Measurements from ENCODE around the gene POLR2J3. TPM values are rescaled to one million over a fixed set of nuclear protein-coding genes. Genes with fewer than 3 reads are reported as not detected.
A peak's percentile ranks its signal among the peaks of the same experiment; 100 is the strongest.
"Not testable (repeated sequence)": the region's sequence is repeated elsewhere in the genome, so short reads cannot be mapped to it uniquely, and the experiment has no call there.

Gene POLR2J3
- total RNA-seq: 10 to 100 TPM; 32.6 to 63.8 (median 44.3) TPM
- 10 to 100 TPM; 26.9 to 67.3 (median 40.3) TPM for polyA plus RNA-seq
- long read RNA-seq, donor 1, partial matches to known transcripts: 0 of 1 reads
- long read RNA-seq, donor 1, other reads (novel, unspliced or antisense): 0 of 1 reads
- long read RNA-seq, donor 2, full-length matches to known transcripts: 4 of 4 reads
- long read RNA-seq, donor 2, partial matches to known transcripts: 0 of 4 reads
- long read RNA-seq, donor 2, other reads (novel, unspliced or antisense): 0 of 4 reads

GRCh38 chr7:102572261-102573239 lies at the start of gene POLR2J3:
Gene POLR2J3 (minus strand): TSS chr7:102572583. CDS start chr7:102572521, 62 bp downstream.
- WGBS, 5 donors: 0% methylated on average over 38 to 53 of the region's 64 CpGs
- H3K27ac ChIP-seq: peak within 1 kb of the TSS; percentile 63 to 89 (median 81)
- H3K9me3 ChIP-seq: not testable (repeated sequence)

DNA sequence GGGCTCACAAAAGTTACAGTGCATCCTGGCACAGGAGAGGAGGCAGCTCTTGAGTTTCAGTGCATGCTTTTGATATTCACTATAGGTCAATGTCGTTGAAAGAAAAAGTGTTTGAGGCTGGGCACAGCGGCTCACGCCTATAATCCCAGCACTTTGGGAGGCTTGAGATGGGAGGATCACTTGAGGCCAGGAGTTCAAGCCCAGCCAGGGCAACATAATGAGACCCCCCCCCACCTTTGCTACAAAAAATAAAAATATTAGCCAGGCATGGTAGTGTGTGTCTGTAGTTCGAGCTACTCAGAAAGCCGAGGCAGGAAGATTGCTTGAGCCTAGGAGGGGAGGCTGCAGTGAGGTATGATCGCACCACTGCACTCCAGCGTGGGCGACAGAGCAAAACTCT lies 45.7 kb upstream of the POLR2J3 start:
- H3K27me3 ChIP-seq (replicated peaks in 1 of 7); H3K9me3 ChIP-seq; H3K36me3 ChIP-seq; H3K27ac ChIP-seq; DNase-seq; H3K4me1 ChIP-seq; H3K4me3 ChIP-seq; intact Hi-C loops (cut with DNase I; ENCODE audit: low total_unique reads): not testable (repeated sequence)
- 64 to 93% (median 87%) methylated on average over 2 to 3 of the region's 8 CpGs for WGBS, 5 donors

More at GRCh38 chr7:102572261-102573239, at the start of gene POLR2J3:
- intact Hi-C loops (cut with DNase I; ENCODE audit: low total_unique reads); H3K27me3 ChIP-seq (replicated peaks in 1 of 7); H3K4me1 ChIP-seq; H3K36me3 ChIP-seq: not testable (repeated sequence)
- TF ChIP-seq POLR2AphosphoS5 (IDR thresholded peaks at IDR 0.05): peak; percentile 58 to 88 (median 81)
- peak in 9 of 11 experiments; percentile 32 to 88 (median 67) for TF ChIP-seq CTCF (IDR thresholded peaks at IDR 0.05 in 8 of 11, conservative IDR thresholded peaks at IDR 0.05 in 3 of 11)
- peak; percentile 98 for DNase-seq
- peak within 1 kb of the TSS; percentile 56 to 90 (median 75) for H3K4me3 ChIP-seq

GRCh38 chr7:102616507-102617125 lies 44.2 kb upstream of the POLR2J3 start, which contains the start of gene RASA4:
Gene RASA4 (minus strand): TSS chr7:102616756. CDS start chr7:102616689, 67 bp downstream.
- intact Hi-C loops (cut with DNase I; ENCODE audit: low total_unique reads); H3K4me1 ChIP-seq; H3K36me3 ChIP-seq; H3K27ac ChIP-seq; H3K27me3 ChIP-seq (replicated peaks in 1 of 7); H3K9me3 ChIP-seq: not testable (repeated sequence)
- 0 to 1% (median 0%) methylated on average over 16 to 24 of the region's 62 CpGs; no CpG with 5 or more reads in 1 of the 5 donors for WGBS, 5 donors
- peak within 1 kb of the TSS in 6 of 8 donors; percentile 35 to 63 (median 44) for H3K4me3 ChIP-seq
- DNase-seq: peak; percentile 90

GRCh38 chr7:102615930-102616329 lies 43.5 kb upstream of the POLR2J3 start:
- DNase-seq; H3K9me3 ChIP-seq; intact Hi-C loops (cut with DNase I; ENCODE audit: low total_unique reads); H3K4me3 ChIP-seq; H3K27ac ChIP-seq; H3K4me1 ChIP-seq; H3K36me3 ChIP-seq; H3K27me3 ChIP-seq (replicated peaks in 1 of 7): not testable (repeated sequence)
- WGBS, 5 donors: no CpG with 5 or more reads among the region's 10 CpGs

DNA sequence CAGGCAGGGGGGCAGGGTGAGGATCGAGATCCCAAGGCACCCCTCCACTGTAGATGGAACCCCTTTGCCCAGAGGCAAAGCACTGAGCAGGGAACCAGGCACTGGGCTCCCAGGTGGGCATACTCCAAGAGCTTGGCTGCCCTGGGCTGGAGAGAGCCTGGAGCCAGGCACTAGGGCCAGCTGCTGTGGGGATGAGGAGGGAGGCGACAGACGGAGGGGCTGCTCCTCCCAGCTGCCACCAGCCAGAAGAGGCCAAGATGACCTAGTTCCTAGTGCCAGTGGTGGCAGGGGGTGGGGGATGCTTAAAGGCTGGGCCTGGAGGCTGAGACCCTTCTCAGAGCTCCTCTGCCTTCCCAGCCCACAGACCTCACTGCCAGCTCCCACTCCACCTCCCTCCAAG lies 42.5 kb upstream of the POLR2J3 start:
- H3K36me3 ChIP-seq; H3K4me3 ChIP-seq; H3K9me3 ChIP-seq; intact Hi-C loops (cut with DNase I; ENCODE audit: low total_unique reads); H3K4me1 ChIP-seq; DNase-seq; H3K27ac ChIP-seq; H3K27me3 ChIP-seq (replicated peaks in 1 of 7): not testable (repeated sequence)
- WGBS, 5 donors: no CpG with 5 or more reads among the region's 3 CpGs

DNA sequence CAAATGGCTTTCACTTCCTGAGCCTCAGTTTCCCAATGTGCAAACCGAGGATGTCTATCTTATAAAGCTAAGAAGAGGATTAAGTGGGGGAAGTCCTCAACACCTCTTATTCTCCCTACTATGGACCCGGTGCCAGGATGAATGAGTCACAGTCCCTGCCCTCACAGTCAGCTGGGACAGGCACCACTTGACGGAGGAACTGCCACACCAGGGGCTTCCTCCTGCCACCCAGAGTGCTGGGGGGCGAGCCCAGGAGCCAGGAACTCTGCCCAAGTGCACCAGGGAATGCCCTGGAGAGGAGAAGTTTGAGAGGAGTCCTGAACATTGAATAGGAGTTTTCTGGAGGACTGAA lies 41.9 kb upstream of the POLR2J3 start:
- H3K27me3 ChIP-seq (replicated peaks in 1 of 7); DNase-seq; H3K27ac ChIP-seq; intact Hi-C loops (cut with DNase I; ENCODE audit: low total_unique reads); H3K4me3 ChIP-seq; H3K36me3 ChIP-seq; H3K9me3 ChIP-seq; H3K4me1 ChIP-seq: not testable (repeated sequence)
- no CpG with 5 or more reads among the region's 4 CpGs for WGBS, 5 donors

DNA sequence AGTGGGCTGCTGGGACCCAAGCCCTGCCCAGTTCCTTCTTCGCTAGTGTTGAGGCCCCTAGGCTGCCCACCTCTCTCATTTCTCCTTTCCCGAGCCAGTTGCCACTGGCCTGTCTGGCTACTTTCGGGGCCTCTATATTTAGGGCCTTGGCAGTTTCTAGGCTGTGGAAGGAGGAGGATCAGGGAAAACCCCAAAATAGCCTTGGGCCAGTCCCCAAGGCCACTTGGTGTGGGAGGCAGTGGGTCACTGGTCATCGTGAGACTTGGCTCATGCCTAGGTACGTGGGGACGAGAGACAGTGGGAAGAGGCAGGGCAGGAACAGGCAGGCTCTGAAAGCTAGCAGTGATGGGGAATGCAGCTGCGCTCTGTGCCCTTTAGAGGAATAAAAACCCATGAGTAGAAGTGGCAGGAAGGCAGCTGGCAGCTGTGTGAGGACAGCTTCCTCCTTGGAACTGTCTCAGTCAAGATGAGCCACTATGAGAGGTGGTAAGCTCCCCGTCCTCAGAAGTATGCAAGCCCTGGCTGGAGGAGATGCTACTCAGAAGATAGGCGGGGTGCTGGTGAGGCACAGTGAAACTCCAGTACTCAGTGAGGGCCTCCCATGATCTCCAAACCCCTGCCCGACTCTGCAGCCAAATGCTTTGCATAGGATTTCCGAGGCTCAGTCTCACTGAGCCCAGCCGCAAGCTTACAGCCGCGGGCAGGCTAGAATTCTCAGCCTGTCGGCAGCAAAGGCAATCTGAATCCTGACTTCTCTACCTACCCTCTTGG lies 41.4 kb upstream of the POLR2J3 start:
- 41 to 58% (median 46%) methylated on average over 2 to 5 of the region's 15 CpGs; no CpG with 5 or more reads in 1 of the 5 donors for WGBS, 5 donors
- H3K4me3 ChIP-seq; H3K27me3 ChIP-seq (replicated peaks in 1 of 7); H3K4me1 ChIP-seq; intact Hi-C loops (cut with DNase I; ENCODE audit: low total_unique reads); H3K36me3 ChIP-seq; H3K9me3 ChIP-seq: not testable (repeated sequence)
- H3K27ac ChIP-seq: peak overlapping the region in 3 of 8 donors; percentile 34 to 60 (median 43)
- DNase-seq: peak; percentile 27

- H3K4me1 ChIP-seq; intact Hi-C loops (cut with DNase I; ENCODE audit: low total_unique reads); H3K27me3 ChIP-seq (replicated peaks in 1 of 7); H3K36me3 ChIP-seq; H3K9me3 ChIP-seq: not testable (repeated sequence)
- Histone ChIP-seq H3K27ac (peak overlapping the region in 2 of 8 donors; percentile 37 to 69), H3K4me3 (peak overlapping the region in 1 of 8 donors; percentile 24)
- 18 to 48% (median 33%) methylated on average over 6 to 7 of the region's 10 CpGs for WGBS, 5 donors
- DNase-seq: peak; percentile 79
Measured at GRCh38 chr7:102611675-102612325, 39.4 kb upstream of the POLR2J3 start.
